Astrocyte (in vitro differentiated cells and primary cell): Measurements from ENCODE around the gene ANKS3. TPM values are rescaled to one million over a fixed set of nuclear protein-coding genes. Genes with fewer than 3 reads are reported as not detected.

ENCODE experiments used
- DNase-seq: peaks from one replicate; pipeline ENCODE4 v3.0.0-alpha.2; 2010; ENCODE audit warnings: low read depth
- FAIRE-seq: peaks from 2 replicates; lab custom pipeline; 2011; peaks lifted over from hg19 to GRCh38; lab: Jason Lieb, UNC
- H2AFZ ChIP-seq: 2 replicates; pipeline ENCODE4 v1.6.0; 2012; ENCODE audit warnings: low read depth, low read length, inconsistent platforms
- H3K27ac ChIP-seq: 2 replicates; pipeline ENCODE4 v1.5.1; 2011; ENCODE audit warnings: low read depth, low read length, inconsistent platforms
- H3K27me3 ChIP-seq: 2 replicates; pipeline ENCODE4 v1.6.0; 2011; ENCODE audit warnings: low read length, inconsistent platforms; ENCODE audit not compliant: insufficient read depth
- H3K36me3 ChIP-seq: 2 replicates; pipeline ENCODE4 v1.5.1; 2011; ENCODE audit warnings: low read length, inconsistent platforms; ENCODE audit not compliant: insufficient read depth
- H3K4me1 ChIP-seq: 2 replicates; pipeline ENCODE4 v1.5.1; 2011; ENCODE audit warnings: low read length, inconsistent platforms; ENCODE audit not compliant: insufficient read depth
- H3K4me2 ChIP-seq: 2 replicates; pipeline ENCODE4 v1.6.0; 2012; ENCODE audit warnings: low read length, inconsistent platforms
- H3K4me3 ChIP-seq: 2 replicates; pipeline ENCODE4 v1.5.1; 2011; ENCODE audit warnings: low read depth, mild to moderate bottlenecking, low read length, inconsistent platforms; ENCODE audit not compliant: insufficient read depth
- H3K79me2 ChIP-seq: 2 replicates; pipeline ENCODE4 v1.6.0; 2012; ENCODE audit warnings: mild to moderate bottlenecking, low read length, inconsistent platforms; ENCODE audit not compliant: insufficient read depth
- H3K9ac ChIP-seq: 2 replicates; pipeline ENCODE4 v1.6.0; 2012; ENCODE audit warnings: mild to moderate bottlenecking, low read length, inconsistent platforms
- H3K9me3 ChIP-seq: 2 replicates; pipeline ENCODE4 v1.5.1; 2012; ENCODE audit warnings: low read depth, mild to moderate bottlenecking, low read length, inconsistent platforms; ENCODE audit not compliant: insufficient read depth
- H4K20me1 ChIP-seq: 2 replicates; pipeline ENCODE4 v1.6.0; 2012; ENCODE audit warnings: low read length, inconsistent platforms; ENCODE audit not compliant: insufficient read depth
- H3K27ac Mint-ChIP-seq: one replicate; pipeline ENCODE4 v1.8.0; 2021; ENCODE audit warnings: mild to moderate bottlenecking, mixed read lengths; ENCODE audit not compliant: unreplicated experiment
- H3K27me3 Mint-ChIP-seq: one replicate; pipeline ENCODE4 v1.8.0; 2021; ENCODE audit warnings: low read depth, mixed read lengths; ENCODE audit not compliant: unreplicated experiment
- H3K36me3 Mint-ChIP-seq: one replicate; pipeline ENCODE4 v1.8.0; 2021; ENCODE audit warnings: low read depth, mixed read lengths; ENCODE audit not compliant: unreplicated experiment
- H3K4me1 Mint-ChIP-seq: one replicate; pipeline ENCODE4 v1.8.0; 2021; ENCODE audit warnings: low read depth, mixed read lengths; ENCODE audit not compliant: unreplicated experiment
- H3K4me3 Mint-ChIP-seq: one replicate; pipeline ENCODE4 v1.8.0; 2021; ENCODE audit warnings: mild to moderate bottlenecking, moderate library complexity, mixed read lengths; ENCODE audit not compliant: unreplicated experiment
- H3K9me3 Mint-ChIP-seq: one replicate; pipeline ENCODE4 v1.8.0; 2021; ENCODE audit warnings: mild to moderate bottlenecking, mixed read lengths; ENCODE audit not compliant: unreplicated experiment
- EZH2 ChIP-seq: IDR thresholded peaks from 2 replicates; pipeline ENCODE4 v1.6.1; 2012; ENCODE audit warnings: mild to moderate bottlenecking, low read length, inconsistent platforms; ENCODE audit not compliant: insufficient read depth
- total RNA-seq: library from RNA; stranded (reverse); gene quantifications from 2 replicates; pipeline ENCODE4 v1.2.1, GENCODE V29; 2021
- TF ChIP-seq, protein P1 (sequence below): IDR thresholded peaks from 2 replicates; pipeline ENCODE4 v1.5.1; 2011; ENCODE audit warnings: low read depth, mild to moderate bottlenecking, inconsistent platforms, low read length, moderate library complexity; ENCODE audit not compliant: insufficient read depth

The ANKS3 gene
- total RNA-seq, 1 donor from 2014 or later = 27.2 TPM

DNA sequence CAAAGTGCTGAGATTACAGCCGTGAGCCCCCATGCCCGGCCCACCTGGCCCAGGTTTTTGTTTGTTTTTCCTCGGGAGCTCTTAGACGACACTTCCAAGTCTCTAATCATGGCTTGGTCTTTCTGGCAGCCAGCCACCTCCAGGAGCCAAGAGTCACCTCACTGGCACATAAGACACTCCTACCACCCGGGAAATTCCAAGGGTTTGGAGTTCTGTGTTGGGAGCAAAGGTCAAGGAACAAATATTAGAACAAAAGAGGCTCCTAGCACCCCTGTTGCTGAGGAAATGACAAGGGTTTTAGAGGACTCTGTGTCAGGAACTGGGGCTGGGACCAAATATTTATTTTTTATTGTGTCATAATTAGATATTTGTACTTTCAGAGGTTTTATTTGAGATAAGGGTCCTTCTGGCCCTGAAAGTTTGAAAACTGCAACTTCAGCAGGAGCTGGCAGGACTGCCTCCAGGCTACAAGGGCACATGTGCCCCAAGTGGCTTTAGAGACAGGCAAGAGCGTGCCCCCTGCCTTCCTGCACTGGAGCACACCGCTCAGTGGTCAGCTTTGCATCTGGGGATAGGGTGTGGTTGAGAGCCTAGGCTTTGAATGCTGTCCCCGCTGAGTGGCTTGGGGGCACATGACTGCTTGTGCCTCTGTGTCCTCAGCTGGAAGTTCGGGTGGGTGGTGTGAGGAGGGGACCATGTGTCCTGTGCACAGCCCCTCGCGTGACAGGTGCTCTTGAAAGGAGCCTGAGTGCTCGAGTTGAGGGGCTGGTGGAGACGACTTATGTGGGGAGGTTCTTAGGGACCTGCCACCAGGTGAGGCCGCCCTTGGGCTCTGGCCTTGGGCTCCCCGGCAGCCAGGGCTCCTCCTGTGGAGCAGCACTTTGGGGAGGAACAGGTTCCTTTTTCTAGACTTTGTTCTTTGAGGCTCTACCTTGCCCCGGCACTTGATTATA, 79.8 kb downstream of the ANKS3 start:
- H3K27me3 ChIP-seq = no peaks in the 10 kb centered on the region
- no peak overlapping the region for H2AFZ ChIP-seq
- H3K4me2 ChIP-seq = no peak overlapping the region
- Mint-ChIP-seq H3K4me3 (no peak overlapping the region), H3K27ac (no peak overlapping the region), H3K36me3 (peaks cover 14% of the 10 kb centered on the region), H3K9me3 (no peaks in the 10 kb centered on the region), H3K27me3 (no peaks in the 10 kb centered on the region), H3K4me1 (no peaks in the 10 kb centered on the region)
- H3K27ac ChIP-seq = no peak overlapping the region
- peaks cover 62% of the 10 kb centered on the region for H4K20me1 ChIP-seq
- H3K4me1 ChIP-seq = no peaks in the 10 kb centered on the region
- no peak overlapping the region for H3K4me3 ChIP-seq
- DNase-seq (no peak), FAIRE-seq (no peak)
- peaks cover 21% of the 10 kb centered on the region for H3K79me2 ChIP-seq
- peaks cover 6% of the 10 kb centered on the region for H3K36me3 ChIP-seq
- H3K9ac ChIP-seq = no peak overlapping the region
- H3K9me3 ChIP-seq = no peaks in the 10 kb centered on the region
- no peak for TF ChIP-seq EZH2
- TF ChIP-seq, protein P1, sequence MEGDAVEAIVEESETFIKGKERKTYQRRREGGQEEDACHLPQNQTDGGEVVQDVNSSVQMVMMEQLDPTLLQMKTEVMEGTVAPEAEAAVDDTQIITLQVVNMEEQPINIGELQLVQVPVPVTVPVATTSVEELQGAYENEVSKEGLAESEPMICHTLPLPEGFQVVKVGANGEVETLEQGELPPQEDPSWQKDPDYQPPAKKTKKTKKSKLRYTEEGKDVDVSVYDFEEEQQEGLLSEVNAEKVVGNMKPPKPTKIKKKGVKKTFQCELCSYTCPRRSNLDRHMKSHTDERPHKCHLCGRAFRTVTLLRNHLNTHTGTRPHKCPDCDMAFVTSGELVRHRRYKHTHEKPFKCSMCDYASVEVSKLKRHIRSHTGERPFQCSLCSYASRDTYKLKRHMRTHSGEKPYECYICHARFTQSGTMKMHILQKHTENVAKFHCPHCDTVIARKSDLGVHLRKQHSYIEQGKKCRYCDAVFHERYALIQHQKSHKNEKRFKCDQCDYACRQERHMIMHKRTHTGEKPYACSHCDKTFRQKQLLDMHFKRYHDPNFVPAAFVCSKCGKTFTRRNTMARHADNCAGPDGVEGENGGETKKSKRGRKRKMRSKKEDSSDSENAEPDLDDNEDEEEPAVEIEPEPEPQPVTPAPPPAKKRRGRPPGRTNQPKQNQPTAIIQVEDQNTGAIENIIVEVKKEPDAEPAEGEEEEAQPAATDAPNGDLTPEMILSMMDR = no peak

DNA sequence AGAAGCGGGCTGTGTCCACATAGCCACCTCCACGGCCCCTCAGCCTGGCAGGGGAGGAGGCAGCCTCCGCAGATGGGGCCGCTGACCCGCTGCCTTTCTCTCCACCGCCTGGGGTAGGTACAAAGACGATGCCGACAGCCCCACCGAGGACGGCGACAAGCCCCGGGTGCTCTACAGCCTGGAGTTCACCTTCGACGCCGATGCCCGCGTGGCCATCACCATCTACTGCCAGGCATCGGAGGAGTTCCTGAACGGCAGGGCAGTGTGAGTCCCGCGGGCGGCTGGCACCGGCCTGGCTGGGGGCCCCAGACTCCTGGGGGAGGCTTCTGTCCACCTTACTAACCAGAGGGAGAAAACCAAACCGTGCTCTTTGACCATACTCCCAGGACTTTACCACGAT, 81.5 kb downstream of the ANKS3 start:
- H3K4me1 Mint-ChIP-seq = no peaks in the 10 kb centered on the region
- peaks cover 22% of the 10 kb centered on the region for H3K36me3 Mint-ChIP-seq
- FAIRE-seq (no peak), DNase-seq (no peak)
- Histone ChIP-seq H3K4me1 (no peaks in the 10 kb centered on the region), H3K9me3 (no peaks in the 10 kb centered on the region), H2AFZ (no peak overlapping the region), H3K4me3 (no peak overlapping the region), H4K20me1 (peaks cover 71% of the 10 kb centered on the region), H3K79me2 (peaks cover 33% of the 10 kb centered on the region), H3K27me3 (no peaks in the 10 kb centered on the region), H3K9ac (no peak overlapping the region), H3K36me3 (peaks cover 6% of the 10 kb centered on the region), H3K27ac (no peak overlapping the region), H3K4me2 (no peak overlapping the region)
- no peak overlapping the region for H3K4me3 Mint-ChIP-seq
- no peak overlapping the region for H3K27ac Mint-ChIP-seq
- TF ChIP-seq, protein P1 = no peak
- no peak for TF ChIP-seq EZH2
- H3K27me3 Mint-ChIP-seq = no peaks in the 10 kb centered on the region
- H3K9me3 Mint-ChIP-seq = no peaks in the 10 kb centered on the region

DNA sequence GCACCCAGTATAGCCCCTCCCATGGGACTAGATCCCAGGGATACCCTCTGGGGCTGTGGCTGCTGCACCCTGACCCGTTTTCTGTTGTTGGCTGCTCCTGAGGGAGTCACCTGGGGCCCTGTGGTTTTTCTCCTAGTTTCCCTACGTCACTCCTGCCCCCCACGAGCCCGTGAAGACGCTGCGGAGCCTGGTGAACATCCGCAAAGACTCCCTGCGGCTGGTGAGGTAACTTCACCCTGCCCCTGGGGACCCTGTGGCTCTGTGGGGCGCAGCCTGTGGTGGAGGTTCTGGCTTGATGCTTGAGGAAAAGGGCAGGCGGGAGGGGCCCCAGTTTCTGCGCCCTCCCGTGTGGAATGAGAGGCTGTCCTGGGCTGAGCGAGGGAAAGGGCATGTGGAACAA, 82.2 kb downstream of the ANKS3 start:
- H3K27ac Mint-ChIP-seq = no peak overlapping the region
- H4K20me1 ChIP-seq = peaks cover 78% of the 10 kb centered on the region
- H3K4me3 ChIP-seq = no peak overlapping the region
- H3K4me2 ChIP-seq = no peak overlapping the region
- no peak for DNase-seq
- H3K9me3 Mint-ChIP-seq = no peaks in the 10 kb centered on the region
- no peak for TF ChIP-seq EZH2
- TF ChIP-seq, protein P1 = no peak
- FAIRE-seq = no peak
- H3K27ac ChIP-seq = no peak overlapping the region
- peaks cover 6% of the 10 kb centered on the region for H3K36me3 ChIP-seq
- no peaks in the 10 kb centered on the region for H3K27me3 ChIP-seq
- H3K4me1 Mint-ChIP-seq = no peaks in the 10 kb centered on the region
- H3K4me1 ChIP-seq = no peaks in the 10 kb centered on the region
- no peaks in the 10 kb centered on the region for H3K9me3 ChIP-seq
- H2AFZ ChIP-seq = no peak overlapping the region
- H3K79me2 ChIP-seq = peaks cover 40% of the 10 kb centered on the region
- H3K4me3 Mint-ChIP-seq = no peak overlapping the region
- H3K9ac ChIP-seq = no peak overlapping the region
- peaks cover 25% of the 10 kb centered on the region for H3K36me3 Mint-ChIP-seq
- no peaks in the 10 kb centered on the region for H3K27me3 Mint-ChIP-seq
